GM21576 (cell line): ENCODE measurements around the gene FGF12.

Experiments
- ATAC-seq: cut with Tn5 transposase; IDR thresholded peaks from one replicate; pipeline ENCODE4 v1.9.1; 2021; ENCODE audit warnings: mild to moderate bottlenecking, moderate library complexity; ENCODE audit not compliant: unreplicated experiment

The FGF12 gene

DNA sequence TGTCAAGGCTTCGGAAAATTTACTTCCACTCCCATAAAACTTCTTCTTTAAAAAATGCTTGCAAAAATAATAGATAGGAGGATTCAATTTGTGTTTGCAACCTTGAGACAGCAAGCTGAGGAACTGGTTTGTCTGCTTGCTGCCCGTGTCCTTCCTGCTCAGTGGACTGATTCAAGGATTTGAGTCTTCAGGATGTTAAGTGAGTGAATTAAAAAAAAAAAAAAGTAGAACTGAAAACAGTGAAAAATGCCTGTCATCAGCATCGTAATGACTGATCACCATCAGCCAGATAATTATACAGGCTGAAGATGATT, 453.7 kb downstream of the FGF12 start:
- ATAC-seq = no peak

DNA sequence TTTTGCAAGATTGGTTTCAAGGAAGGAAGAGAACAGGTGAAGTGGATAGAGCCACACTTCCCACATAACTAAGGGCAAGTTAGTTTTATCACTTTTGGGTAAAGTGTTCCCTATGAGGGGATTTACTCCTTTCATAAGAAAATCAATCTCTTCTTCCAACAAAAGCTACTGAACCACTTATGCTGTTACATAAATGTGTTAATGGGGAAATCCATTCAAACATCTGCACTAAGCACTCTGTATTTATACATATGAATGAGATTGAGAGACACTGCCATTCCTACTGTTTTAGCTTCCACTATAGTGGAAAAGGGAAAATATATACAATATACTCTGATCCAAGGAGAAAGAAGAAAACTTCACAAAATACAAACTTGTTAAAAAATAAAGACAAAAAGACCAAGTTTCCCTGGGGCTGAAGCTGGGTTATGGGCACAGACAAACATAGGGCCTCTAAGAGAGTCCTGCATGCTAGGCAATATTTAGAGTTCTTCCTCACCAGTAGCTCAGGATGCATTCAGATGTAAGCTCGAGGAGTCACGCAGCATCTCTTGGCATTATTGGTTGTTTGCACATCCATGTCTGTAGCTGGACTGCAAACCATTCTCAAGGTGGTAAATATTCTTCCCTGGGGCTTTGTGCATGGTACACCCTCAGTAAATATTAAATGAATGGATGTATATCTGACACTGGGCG, 454.2 kb downstream of the FGF12 start:
- no peak for ATAC-seq

DNA sequence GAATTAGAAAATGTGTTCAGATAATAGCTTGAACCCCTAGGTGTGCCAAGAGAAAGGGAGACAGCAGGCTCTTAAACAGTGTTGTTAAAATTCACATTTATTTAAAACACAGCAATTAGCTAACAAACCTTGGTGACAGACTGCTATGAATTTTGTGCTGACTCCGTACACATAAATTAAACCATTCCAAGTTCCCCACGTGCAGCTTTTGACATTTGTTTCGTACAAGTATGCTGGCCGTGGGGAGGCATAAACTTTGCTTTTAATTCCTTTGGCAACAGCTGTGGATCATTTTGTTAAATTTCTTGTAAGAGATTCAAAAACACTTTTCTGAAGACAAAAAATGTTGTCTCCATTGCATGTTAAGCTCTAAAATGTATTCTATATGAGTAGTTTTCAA, 465.3 kb downstream of the FGF12 start:
- ATAC-seq = no peak

DNA sequence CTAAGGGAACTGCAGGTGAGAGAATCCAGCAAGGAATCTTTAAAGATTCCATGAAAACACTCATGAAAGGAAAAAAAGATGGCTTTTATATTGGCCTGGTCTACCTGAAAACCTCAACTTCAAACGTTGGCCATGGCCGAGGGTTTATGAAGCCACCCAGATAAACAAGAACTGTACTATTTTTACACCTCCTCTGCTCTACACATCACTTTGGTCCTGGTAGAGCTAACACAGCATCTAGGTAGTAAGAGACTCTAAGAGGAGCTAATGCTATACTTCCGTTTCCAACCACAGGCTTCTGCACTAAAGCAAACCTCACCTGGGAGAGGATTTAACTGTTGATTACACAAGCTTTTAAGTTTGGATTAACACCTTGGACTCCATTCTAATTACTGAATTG, 466.2 kb downstream of the FGF12 start:
- no peak for ATAC-seq

GRCh38 chr3:192260116-192261010, 467.0 kb downstream of the FGF12 start:
- no peak for ATAC-seq

DNA sequence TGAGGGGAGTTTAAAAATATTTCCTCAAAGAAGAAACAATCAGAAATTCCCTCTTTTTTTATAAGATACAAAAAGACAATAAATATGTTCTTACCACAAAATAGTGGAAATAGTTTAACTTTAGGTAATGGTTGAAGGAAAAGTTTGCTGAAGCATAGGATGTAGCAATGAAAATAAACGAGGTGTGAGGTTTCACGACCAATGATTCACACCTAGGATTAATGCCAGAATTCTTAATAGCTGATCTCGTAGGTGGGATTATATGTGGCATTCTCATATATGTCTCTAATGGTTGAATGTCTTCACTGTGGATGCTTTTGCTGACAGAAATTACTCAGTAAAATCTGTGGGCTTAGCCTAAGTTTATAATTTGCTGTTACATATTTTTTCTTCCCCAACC, 467.7 kb downstream of the FGF12 start:
- ATAC-seq = no peak

- ATAC-seq = no peak
Measured at GRCh38 chr3:192258721-192259120, 468.6 kb downstream of the FGF12 start.

DNA sequence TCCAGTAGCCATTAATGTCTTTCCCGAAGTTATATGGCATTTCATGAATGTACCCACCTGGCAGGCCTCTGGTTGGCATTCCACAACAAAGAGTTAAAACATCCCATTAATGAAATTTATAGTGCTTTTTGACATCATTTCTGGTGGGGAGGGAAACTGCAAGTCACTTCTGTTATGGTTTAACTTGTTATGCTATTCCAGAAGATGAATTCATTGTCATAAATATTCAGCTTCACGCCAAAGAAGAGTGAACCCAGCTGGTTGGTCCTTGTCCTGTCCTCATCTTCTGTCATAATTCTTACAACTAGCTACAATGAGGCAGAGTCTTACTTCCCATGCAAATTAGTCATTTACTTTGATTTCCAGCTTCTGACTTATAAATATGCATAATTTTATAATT, 471.5 kb downstream of the FGF12 start:
- ATAC-seq = no peak

- no peak for ATAC-seq
Measured at GRCh38 chr3:192253138-192253887, 474.0 kb downstream of the FGF12 start.

- no peak for ATAC-seq
Measured at GRCh38 chr3:192249516-192249915, 477.8 kb downstream of the FGF12 start.

DNA sequence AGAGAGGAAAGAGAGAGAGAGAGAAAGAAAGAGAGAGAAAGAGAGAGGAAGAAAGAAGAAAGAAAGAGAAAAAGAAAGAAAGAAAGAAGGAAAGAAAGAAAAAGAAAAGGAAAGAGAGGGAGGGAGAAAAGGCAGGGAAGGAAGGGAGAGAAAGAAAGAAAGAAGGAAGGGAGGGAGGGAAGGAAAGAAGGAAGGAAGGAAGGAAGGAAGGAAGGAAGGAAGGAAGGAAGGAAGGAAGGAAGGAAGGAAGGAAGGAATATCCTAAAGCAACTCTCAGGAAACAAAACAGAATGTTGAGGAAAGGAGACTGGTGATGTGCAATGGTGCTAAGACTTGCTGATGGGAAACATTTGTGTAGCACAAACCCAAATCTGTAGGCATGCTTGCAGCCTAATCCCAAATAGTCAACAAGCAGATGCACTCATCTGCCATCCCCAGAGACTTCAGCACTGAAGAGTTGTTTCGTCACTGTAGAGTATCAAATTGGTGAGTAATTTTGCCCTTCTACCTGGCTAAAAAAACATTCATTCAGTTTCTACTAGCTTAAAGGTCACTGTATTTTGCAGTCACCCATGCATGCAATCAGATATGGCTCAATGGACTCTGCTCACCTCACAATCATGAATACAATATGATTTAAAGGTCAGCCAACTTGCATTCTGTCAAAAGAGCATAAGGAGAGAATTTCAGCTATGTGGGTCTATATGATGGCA, 480.3 kb downstream of the FGF12 start:
- no peak for ATAC-seq

DNA sequence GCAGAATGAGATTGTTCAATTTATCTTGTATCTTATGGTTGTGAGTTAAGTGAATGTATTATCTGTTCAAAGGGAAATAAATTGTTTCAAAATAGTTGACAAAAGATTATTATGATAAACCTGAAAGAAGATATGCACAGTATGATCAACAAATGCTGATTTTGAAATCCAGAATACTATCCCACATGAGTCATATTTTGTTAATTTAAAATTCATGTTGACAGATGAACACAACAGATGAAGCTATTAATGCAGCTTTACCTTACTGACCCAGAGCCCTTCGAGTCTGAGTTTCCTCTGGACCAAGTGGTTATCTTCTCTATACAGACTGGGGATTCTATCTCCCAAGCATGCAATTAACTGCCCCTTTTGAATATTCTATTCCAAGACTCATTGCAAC, 482.8 kb downstream of the FGF12 start:
- no peak for ATAC-seq

GRCh38 chr3:192239956-192240355, 487.4 kb downstream of the FGF12 start:
- no peak for ATAC-seq

DNA sequence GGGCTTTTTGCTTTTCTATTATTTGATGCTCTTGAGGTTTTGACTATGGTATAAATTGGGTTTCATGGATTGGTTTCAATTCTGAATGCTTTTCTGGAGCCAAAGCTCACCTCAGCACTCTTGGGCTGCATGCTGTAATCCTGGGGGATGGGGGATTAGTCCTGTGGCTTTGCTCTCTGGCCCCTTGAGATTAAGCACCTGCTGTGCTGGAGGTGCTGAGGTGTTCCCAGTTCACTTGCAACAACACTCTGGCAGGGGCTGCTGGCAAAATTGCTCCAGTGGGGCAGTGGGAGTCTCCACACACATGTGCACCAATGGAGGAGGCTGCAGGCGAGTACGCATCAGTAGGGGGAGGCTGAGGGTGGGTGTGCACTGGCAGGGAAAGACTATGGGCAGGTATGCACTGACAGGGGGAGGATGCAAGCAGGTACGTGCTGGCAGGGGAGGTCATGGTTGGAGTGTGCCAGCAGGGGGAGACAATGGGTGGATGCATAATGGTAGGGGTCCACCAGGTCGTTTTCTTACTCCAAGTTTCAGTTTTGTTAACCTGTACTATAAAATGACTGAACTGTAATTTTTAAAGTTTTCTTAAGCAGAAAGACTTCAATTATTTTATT, 489.2 kb downstream of the FGF12 start:
- ATAC-seq = no peak

DNA sequence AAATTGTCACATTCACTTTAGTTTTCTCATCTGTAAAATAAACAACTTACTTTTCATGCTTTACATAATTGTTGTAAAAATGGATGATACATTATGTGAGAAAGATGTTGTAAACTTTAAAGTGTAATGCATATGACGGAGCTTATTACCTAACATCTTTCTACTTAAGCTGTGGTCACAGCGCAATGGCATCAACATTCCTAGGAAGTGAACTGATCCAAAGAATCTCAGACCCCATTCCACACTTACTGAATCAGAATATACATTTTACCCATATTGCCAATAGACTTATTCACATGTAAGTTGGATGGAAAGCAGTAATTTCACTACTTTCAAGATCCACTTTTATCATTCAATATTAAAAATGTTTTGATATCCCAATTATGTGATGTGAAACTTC, 497.5 kb downstream of the FGF12 start:
- ATAC-seq = no peak

GRCh38 chr3:192224634-192225155, 502.6 kb downstream of the FGF12 start:
- ATAC-seq = no peak

DNA sequence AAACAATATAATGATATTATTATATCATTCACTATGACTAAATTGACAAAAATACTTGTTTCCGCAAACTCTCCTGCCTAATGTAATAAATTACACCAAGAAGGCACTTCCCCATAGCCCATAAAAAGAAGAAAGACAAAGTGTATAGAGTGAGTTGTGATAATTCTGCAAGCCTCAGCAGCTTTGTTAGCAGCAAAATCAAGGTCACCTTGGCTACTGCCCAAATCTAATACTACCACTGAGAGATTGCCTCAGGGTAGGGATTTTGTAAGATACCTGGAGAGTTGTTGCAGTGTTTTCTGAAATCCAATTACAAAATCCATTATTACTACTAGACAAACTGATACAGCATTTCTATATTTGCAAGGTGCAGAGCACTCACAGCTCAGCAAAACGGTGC, 503.5 kb downstream of the FGF12 start:
- no peak for ATAC-seq

DNA sequence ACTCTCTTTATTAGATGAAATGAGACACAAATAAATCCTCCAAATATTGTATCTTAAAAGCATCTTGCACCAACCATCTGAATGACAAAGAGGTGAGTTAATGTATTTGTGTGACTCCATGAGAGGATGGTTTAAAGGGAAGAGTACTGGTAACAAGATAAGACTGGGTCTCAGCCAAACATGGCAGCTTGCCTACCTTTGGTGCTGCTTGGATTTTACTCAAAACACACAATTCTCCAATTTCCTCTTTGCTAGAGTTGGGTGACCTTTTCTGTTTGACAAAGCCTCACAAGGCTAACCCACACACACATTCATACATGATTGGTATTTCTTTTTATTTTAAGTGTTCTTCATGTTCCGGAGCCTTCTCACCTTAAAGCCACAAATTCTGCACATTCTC, 506.4 kb downstream of the FGF12 start:
- ATAC-seq = no peak

GRCh38 chr3:192219926-192220325, 507.4 kb downstream of the FGF12 start:
- ATAC-seq = no peak

DNA sequence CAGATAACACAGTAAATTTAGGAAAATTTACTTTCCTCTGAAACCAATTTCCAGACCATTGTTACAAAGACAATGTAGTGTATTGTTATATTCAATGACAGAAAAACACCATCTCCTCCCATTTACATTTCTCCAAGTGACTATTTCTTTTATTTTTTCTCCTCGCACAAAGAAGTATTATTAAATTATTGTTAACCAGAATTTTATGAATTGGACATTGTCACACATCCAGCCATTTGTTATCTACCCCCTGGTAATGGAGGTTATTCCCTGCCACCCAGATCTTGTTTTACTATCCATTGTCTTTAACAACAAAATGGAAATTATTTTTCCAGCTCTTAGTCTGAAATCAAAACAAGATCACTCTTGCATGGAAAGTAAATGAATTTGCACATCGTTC, 511.3 kb downstream of the FGF12 start:
- ATAC-seq = no peak

DNA sequence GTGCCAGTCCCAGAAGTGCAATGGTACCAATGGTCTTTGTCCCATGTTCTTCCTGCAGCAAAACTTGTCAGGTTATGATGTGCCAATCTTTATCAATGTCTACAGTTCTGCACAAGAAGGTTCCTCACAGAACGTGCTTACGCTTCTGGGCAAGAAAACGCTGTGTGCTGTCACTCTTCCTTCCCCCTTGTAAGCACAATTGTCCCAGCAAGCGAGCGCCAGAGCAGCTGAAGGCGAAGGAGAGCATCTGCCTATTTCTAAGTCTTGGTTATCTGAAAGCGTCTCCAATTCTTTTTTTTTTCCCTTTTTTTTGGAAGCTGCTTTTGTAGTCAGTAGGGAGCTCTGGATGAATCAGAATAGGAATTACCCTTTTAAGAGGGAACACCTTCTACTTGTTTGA, 514.4 kb downstream of the FGF12 start:
- ATAC-seq = no peak
